ENCODE data around the gene EFTUD2. TPM values are rescaled to one million over a fixed set of nuclear protein-coding genes. Genes with fewer than 3 reads are reported as not detected.

EFTUD2 gene
- total RNA-seq, 1 experiment from 2014 or later = 150 TPM

DNA sequence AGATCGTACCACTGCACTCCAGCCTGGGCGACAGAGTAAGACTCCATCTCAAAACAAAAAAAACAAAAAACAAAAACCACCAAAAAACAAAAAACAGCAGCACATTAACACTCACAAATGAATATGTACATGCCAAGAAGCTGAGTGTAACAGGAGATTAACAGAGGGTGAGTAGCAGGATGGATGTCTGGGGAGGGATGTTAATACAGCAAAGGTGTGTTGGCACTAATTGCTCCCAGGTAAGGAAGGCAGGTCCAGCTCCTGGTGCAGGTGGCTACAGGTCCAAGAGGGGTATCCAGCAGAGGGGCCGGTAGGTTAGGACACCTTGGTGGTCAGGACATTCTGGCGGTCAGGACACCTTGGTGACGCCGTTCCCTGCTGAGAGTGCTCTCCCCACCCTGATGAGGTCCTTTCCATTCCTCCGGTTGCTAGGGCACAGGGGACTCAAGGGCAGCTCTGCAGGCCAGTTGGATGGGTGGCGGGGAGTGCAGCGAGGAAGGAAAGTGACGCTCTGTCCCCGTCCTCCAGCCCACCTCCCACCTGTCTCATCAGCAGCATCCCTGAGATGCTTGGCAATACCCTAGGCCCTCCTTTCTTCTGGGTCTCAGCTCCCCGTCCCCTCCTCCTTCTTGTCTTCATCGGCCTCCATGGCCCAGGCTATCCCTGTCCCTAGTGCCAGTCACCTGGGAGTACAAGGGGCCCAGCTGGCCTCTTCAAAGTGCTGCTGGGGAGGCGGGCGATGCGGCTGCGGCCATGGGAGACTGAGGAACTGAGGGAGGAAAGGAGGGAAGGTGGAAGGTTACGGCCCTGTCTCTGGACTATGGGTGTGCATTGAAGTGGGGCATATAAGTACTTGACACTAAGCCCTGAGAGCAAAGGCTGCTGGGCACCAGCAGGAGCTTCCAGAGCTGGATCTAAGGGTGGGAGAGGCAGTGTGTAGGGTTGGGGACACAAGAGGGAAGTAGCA, 26.8 kb upstream of the EFTUD2 start:
- Histone ChIP-seq H4K20me1 (ENCODE audit: insufficient read depth) (no peaks in the 10 kb centered on the region), H3K4me1 (ENCODE audit: control insufficient read depth in 1 of 2, insufficient read depth in 2 of 2, low read length in 2 of 2) (no peaks in the 10 kb centered on the region), H3K4me3 (replicated peaks in 1 of 2; ENCODE audit: low read depth in 1 of 2, low read length in 2 of 2) (no peak overlapping the region), H3K4me2 (ENCODE audit: low read length) (no peak overlapping the region), H3K36me3 (ENCODE audit: control insufficient read depth in 1 of 2, insufficient read depth in 2 of 2, low read length in 2 of 2) (peaks cover 44 to 51% of the 10 kb centered on the region in 2 experiments), H2AFZ (ENCODE audit: low read depth, low read length, poor library complexity, severe bottlenecking) (no peak overlapping the region), H3K27me3 (ENCODE audit: insufficient read depth, low read length) (no peaks in the 10 kb centered on the region), H3K9me2 (ENCODE audit: insufficient read depth) (no peaks in the 10 kb centered on the region), H3K9me3 (ENCODE audit: control insufficient read depth in 1 of 2, insufficient read depth in 1 of 2, low read depth in 1 of 2, low read length in 2 of 2) (no peaks in the 10 kb centered on the region), H3K79me2 (ENCODE audit: insufficient read depth, low read length) (no peaks in the 10 kb centered on the region), H3K27ac (ENCODE audit: low read depth, low read length) (no peak overlapping the region), H3K9ac (ENCODE audit: low read length) (no peak overlapping the region)
- ChIA-PET CTCF (interaction anchor here (0.6 kb wide), 1 partner anchor 143 kb away, joined by 3 read pairs; no protein-coding TSS in a partner anchor), RAD21 (ENCODE audit: low non-redundant PET in 1 of 2, low total read pairs in 2 of 2, uncharacterized antibody in 2 of 2, unreplicated experiment in 2 of 2) (no interaction called here), POLR2A (no interaction called here)
- DNase-seq (ENCODE audit: low read depth, low spot score) (no peak), ATAC-seq (no peak)
- no TSS peak for BruUV-seq (replicated peaks)
- TF ChIP-seq YY1 (IDR thresholded peaks at IDR 0.05; ENCODE audit: extremely low read depth, insufficient replicate concordance, low read depth, low read length) (no peak), TCF7L2 (IDR thresholded peaks at IDR 0.05; ENCODE audit: borderline replicate concordance, extremely low read depth, insufficient read depth, insufficient read length) (no peak), CBX3 (IDR thresholded peaks at IDR 0.05; ENCODE audit: low read depth) (no peak), ELF1 (IDR thresholded peaks at IDR 0.05; ENCODE audit: borderline replicate concordance, low read depth) (no peak), POLR2A (IDR thresholded peaks at IDR 0.05; ENCODE audit: borderline replicate concordance, extremely low read depth, insufficient read depth, insufficient read length) (no peak), POLR2AphosphoS5 (IDR thresholded peaks at IDR 0.05; ENCODE audit: low read depth, low read length) (no peak; the same call in 1 of the 2 replicates), CEBPB (IDR thresholded peaks at IDR 0.05; ENCODE audit: low read depth) (no peak), JUND (IDR thresholded peaks at IDR 0.05) (no peak), EZH2 (IDR thresholded peaks at IDR 0.05) (no peak), ZNF274 (IDR thresholded peaks at IDR 0.05; ENCODE audit: low read depth, low read length) (no peak), SIN3A (IDR thresholded peaks at IDR 0.05; ENCODE audit: low read depth) (no peak)
- TF ChIP-seq, protein P1, sequence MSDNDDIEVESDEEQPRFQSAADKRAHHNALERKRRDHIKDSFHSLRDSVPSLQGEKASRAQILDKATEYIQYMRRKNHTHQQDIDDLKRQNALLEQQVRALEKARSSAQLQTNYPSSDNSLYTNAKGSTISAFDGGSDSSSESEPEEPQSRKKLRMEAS (IDR thresholded peaks at IDR 0.05) = no peak
- TF ChIP-seq, protein P2, sequence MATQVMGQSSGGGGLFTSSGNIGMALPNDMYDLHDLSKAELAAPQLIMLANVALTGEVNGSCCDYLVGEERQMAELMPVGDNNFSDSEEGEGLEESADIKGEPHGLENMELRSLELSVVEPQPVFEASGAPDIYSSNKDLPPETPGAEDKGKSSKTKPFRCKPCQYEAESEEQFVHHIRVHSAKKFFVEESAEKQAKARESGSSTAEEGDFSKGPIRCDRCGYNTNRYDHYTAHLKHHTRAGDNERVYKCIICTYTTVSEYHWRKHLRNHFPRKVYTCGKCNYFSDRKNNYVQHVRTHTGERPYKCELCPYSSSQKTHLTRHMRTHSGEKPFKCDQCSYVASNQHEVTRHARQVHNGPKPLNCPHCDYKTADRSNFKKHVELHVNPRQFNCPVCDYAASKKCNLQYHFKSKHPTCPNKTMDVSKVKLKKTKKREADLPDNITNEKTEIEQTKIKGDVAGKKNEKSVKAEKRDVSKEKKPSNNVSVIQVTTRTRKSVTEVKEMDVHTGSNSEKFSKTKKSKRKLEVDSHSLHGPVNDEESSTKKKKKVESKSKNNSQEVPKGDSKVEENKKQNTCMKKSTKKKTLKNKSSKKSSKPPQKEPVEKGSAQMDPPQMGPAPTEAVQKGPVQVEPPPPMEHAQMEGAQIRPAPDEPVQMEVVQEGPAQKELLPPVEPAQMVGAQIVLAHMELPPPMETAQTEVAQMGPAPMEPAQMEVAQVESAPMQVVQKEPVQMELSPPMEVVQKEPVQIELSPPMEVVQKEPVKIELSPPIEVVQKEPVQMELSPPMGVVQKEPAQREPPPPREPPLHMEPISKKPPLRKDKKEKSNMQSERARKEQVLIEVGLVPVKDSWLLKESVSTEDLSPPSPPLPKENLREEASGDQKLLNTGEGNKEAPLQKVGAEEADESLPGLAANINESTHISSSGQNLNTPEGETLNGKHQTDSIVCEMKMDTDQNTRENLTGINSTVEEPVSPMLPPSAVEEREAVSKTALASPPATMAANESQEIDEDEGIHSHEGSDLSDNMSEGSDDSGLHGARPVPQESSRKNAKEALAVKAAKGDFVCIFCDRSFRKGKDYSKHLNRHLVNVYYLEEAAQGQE (IDR thresholded peaks at IDR 0.05; ENCODE audit: low read depth) = no peak
- TF ChIP-seq, protein P3, sequence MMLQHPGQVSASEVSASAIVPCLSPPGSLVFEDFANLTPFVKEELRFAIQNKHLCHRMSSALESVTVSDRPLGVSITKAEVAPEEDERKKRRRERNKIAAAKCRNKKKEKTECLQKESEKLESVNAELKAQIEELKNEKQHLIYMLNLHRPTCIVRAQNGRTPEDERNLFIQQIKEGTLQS (IDR thresholded peaks at IDR 0.05) = no peak
- TF ChIP-seq, protein P4, sequence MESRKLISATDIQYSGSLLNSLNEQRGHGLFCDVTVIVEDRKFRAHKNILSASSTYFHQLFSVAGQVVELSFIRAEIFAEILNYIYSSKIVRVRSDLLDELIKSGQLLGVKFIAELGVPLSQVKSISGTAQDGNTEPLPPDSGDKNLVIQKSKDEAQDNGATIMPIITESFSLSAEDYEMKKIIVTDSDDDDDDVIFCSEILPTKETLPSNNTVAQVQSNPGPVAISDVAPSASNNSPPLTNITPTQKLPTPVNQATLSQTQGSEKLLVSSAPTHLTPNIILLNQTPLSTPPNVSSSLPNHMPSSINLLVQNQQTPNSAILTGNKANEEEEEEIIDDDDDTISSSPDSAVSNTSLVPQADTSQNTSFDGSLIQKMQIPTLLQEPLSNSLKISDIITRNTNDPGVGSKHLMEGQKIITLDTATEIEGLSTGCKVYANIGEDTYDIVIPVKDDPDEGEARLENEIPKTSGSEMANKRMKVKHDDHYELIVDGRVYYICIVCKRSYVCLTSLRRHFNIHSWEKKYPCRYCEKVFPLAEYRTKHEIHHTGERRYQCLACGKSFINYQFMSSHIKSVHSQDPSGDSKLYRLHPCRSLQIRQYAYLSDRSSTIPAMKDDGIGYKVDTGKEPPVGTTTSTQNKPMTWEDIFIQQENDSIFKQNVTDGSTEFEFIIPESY (IDR thresholded peaks at IDR 0.05; ENCODE audit: extremely low read depth, insufficient replicate concordance, low read length) = no peak
- intact Hi-C loops (cut with micrococcal nuclease) = no loop called here
